PC-3 (cell line): Measurements from ENCODE around the gene HOXD4.

ENCODE experiments used
- CTCF ChIP-seq: fragments of 300-600 bp; sonication (generic); conservative IDR thresholded peaks from 2 replicates; pipeline ENCODE4 v1.5.1; 2017; ENCODE audit warnings: antibody characterized with exemption, low read depth, mild to moderate bottlenecking, low read length
- EZH2 ChIP-seq: fragments of 300-600 bp; sonication (generic); IDR thresholded peaks from one replicate; pipeline ENCODE4 v1.6.1; 2017; ENCODE audit warnings: antibody characterized with exemption, mild to moderate bottlenecking, low read length; ENCODE audit not compliant: unreplicated experiment
- EZH2phosphoT487 ChIP-seq: fragments of 300-600 bp; sonication (generic); IDR thresholded peaks from 2 replicates; pipeline ENCODE4 v1.6.1; 2018; ENCODE audit warnings: mild to moderate bottlenecking, antibody characterized with exemption, low read length, borderline replicate concordance

- no peak for TF ChIP-seq CTCF
- TF ChIP-seq EZH2 = no peak
- no peak for TF ChIP-seq EZH2phosphoT487
Observed at GRCh38 chr2:176160251-176160985, 9.1 kb downstream of the HOXD4 start.
